ENCODE results near the gene RDH16. TPM values are rescaled to one million over a fixed set of nuclear protein-coding genes. Genes with fewer than 3 reads are reported as not detected.

Gene RDH16
- total RNA-seq, 4 donors from 2014 or later, result 0.38 to 4.5 (median 2.1) TPM

DNA sequence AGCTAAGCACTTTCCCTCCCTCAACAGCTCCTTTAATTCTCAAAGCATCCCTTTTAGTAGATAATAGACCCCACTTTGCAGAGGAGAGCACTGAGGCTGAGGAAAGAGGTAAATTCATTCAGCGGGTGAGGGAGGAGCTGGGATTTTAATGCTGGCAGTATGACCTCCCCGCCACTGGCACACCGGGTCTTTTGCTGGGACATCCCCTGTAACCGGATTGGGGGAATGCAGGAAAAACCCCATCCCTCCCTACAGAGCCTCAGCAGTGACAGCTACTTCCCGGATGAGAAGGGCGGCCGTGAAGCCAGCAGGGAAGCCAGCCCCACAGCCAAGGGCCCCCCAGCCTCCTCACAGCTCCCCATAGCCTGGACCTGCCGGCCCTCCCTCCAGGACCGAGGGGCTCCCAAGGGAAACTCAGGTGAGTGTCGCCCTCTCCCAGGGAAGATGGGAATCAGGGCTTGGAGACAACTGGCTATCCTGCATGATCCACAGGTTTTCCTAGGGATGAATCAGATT is 36.9 kb upstream of the RDH16 start:
- peaks cover 0 to 27% (median 0%) of the 10 kb centered on the region in 3 donors for H3K36me3 ChIP-seq
- intact Hi-C loops (cut with DNase I), result no loop called here
- WGBS, 2 donors, result 65 to 77% methylated on average over 6 to 8 of the region's 10 CpGs
- TF ChIP-seq POLR2A (IDR thresholded peaks at IDR 0.05), result no peak
- TF ChIP-seq, protein P1, sequence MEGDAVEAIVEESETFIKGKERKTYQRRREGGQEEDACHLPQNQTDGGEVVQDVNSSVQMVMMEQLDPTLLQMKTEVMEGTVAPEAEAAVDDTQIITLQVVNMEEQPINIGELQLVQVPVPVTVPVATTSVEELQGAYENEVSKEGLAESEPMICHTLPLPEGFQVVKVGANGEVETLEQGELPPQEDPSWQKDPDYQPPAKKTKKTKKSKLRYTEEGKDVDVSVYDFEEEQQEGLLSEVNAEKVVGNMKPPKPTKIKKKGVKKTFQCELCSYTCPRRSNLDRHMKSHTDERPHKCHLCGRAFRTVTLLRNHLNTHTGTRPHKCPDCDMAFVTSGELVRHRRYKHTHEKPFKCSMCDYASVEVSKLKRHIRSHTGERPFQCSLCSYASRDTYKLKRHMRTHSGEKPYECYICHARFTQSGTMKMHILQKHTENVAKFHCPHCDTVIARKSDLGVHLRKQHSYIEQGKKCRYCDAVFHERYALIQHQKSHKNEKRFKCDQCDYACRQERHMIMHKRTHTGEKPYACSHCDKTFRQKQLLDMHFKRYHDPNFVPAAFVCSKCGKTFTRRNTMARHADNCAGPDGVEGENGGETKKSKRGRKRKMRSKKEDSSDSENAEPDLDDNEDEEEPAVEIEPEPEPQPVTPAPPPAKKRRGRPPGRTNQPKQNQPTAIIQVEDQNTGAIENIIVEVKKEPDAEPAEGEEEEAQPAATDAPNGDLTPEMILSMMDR (IDR thresholded peaks at IDR 0.05), result no peak
- H3K27me3 ChIP-seq, result no peaks in the 10 kb centered on the region
- no peak for DNase-seq
- no peak overlapping the region for H3K4me3 ChIP-seq
- no peak overlapping the region for H3K27ac ChIP-seq
- H3K9me3 ChIP-seq, result no peaks in the 10 kb centered on the region
- H3K4me1 ChIP-seq, result peaks cover 14 to 22% (median 18%) of the 10 kb centered on the region in 3 donors

DNA sequence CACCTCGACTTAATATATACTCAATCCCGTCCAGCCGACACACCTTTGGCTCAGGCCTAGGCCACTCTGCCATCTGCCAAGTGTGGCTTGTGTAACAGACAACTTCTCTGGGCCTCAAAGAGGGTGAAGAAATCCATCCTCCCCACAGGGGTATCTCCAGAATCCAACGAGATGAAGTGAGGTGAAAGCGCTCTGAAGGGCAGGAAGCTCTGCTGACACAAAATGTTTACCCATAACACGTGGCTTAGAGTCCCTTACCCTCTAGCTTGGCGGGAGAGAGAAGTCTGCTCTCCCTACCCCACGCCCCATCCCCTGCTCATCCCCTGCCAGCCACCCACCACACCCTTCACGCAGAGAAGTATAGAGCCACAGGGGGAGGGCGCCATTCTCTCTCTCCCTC is 35.9 kb upstream of the RDH16 start:
- no peak overlapping the region for H3K27ac ChIP-seq
- peaks cover 14 to 25% (median 18%) of the 10 kb centered on the region in 3 donors for H3K4me1 ChIP-seq
- H3K4me3 ChIP-seq, result no peak overlapping the region
- TF ChIP-seq, protein P1 (IDR thresholded peaks at IDR 0.05), result no peak
- no peak for TF ChIP-seq POLR2A (IDR thresholded peaks at IDR 0.05)
- intact Hi-C loops (cut with DNase I), result no loop called here
- 60 to 82% methylated on average over 4 to 9 of the region's 10 CpGs for WGBS, 2 donors
- peaks cover 0 to 24% (median 0%) of the 10 kb centered on the region in 3 donors for H3K36me3 ChIP-seq
- H3K9me3 ChIP-seq, result no peaks in the 10 kb centered on the region
- no peak for DNase-seq
- no peaks in the 10 kb centered on the region for H3K27me3 ChIP-seq

DNA sequence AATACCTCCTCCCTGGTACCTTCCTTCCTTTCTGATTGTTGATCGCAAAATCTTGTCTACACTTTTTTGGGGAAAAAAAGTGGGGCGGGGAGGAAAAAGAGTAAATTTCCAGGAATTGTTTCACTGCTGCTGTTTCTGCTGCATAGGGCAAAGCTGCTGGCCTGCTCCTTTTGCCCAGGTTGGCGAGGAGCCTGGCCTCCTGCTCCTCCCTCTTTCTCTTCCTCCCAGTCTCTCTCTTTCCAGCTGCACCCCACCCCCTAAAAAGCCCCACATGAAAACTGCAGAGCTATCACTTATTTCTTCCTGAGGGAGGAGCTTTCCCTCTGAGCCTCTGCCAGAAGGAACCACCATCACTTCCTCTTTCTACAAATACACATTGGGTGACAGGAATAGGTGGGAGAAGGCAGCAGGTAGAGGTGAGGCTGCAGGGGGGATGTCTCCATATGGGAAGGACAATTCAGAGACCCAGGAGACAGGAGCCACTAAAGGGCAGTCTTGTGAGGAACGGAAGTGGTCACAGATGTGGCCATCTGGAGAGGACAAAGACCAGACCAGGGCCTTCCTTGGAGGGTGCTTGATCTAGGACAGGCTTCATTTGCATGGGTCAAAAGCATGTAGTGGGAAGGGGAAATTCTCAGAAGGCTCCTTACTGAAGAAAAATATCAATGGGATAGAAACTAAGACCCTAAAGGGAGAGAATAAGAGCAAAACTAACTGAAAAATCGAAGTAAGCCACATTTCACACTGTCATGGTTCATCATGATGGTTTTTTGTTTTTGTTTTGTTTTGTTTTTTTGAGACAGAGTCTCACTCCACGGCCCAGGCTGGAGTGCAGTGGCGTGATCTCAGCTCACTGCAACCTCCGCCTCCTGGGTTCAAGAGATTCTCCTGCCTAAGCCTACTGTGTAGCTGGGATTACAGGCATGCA is 34.2 kb upstream of the RDH16 start:
- no peaks in the 10 kb centered on the region for H3K27me3 ChIP-seq
- H3K4me1 ChIP-seq, result peaks cover 23 to 42% (median 31%) of the 10 kb centered on the region in 3 donors
- no peak for DNase-seq
- 58 to 60% methylated on average over 8 of the region's 8 CpGs for WGBS, 2 donors
- peaks cover 0 to 15% (median 0%) of the 10 kb centered on the region in 3 donors for H3K36me3 ChIP-seq
- peak overlapping the region; percentile 18 to 75 (median 55) for H3K27ac ChIP-seq
- H3K9me3 ChIP-seq, result no peaks in the 10 kb centered on the region
- peak overlapping the region in 1 of 4 donors; percentile 6 for H3K4me3 ChIP-seq
- intact Hi-C loops (cut with DNase I), result no loop called here
- TF ChIP-seq, protein P1 (IDR thresholded peaks at IDR 0.05), result no peak
- no peak for TF ChIP-seq POLR2A (IDR thresholded peaks at IDR 0.05)

DNA sequence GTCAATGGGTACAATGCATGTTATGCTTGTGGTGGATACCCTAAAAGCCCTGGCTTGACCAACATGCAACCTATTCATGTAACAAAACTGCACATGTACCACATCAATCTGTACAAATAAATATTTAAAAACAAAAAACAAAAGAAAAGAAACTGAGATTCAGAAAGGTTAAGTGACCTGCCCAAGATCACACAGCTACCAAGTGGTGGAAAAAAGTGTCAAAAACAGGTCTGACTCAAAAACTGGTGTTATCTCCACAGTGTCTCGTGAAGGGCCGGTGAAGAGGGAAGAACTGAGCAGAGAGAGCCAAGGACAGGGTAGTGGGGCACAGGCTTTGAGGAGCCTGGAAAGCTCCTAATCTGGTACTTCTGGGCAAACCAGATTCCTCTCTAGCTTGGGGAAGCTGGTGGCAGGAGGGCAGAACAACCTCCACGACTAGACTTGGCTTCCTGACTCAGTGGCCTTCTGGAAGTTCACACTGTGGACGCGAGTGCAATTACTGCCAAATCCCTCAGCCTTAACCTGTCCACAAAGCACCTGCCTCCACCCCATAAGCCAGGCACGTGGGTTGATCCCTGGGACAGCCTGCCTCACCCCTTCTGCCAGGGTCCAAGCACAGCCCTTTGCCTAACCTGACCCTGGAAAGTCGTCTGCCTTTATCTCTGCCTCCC is 33.4 kb upstream of the RDH16 start:
- H3K27me3 ChIP-seq, result no peaks in the 10 kb centered on the region
- DNase-seq, result no peak
- peak overlapping the region; percentile 18 to 75 (median 55) for H3K27ac ChIP-seq
- intact Hi-C loops (cut with DNase I), result no loop called here
- peaks cover 0 to 9% (median 0%) of the 10 kb centered on the region in 3 donors for H3K36me3 ChIP-seq
- WGBS, 2 donors, result 32 to 42% methylated on average over 7 of the region's 7 CpGs
- H3K4me3 ChIP-seq, result peak overlapping the region in 1 of 4 donors; percentile 6
- H3K4me1 ChIP-seq, result peaks cover 27 to 50% (median 37%) of the 10 kb centered on the region in 3 donors
- no peaks in the 10 kb centered on the region for H3K9me3 ChIP-seq
- no peak for TF ChIP-seq POLR2A (IDR thresholded peaks at IDR 0.05)
- TF ChIP-seq, protein P1 (IDR thresholded peaks at IDR 0.05), result no peak

Measured in esophagus squamous epithelium (tissue), 5 donors.